Embryonic facial prominence (tissue), 1 donor: ENCODE data around the gene TEC.
"Not testable (repeated sequence)": the region's sequence is repeated elsewhere in the genome, so short reads cannot be mapped to it uniquely, and the experiment has no call there.

Experiments
- DNase-seq: peaks from one replicate; pipeline ENCODE4 v3.0.0-alpha.2; 2016; ENCODE audit errors: extremely low spot score

TEC gene

GRCh38 chr4:48167538-48168263, 101.9 kb downstream of the TEC start:
- no peak for DNase-seq

- DNase-seq: not testable (repeated sequence)
These were observed 105.1 kb downstream of the TEC start for GRCh38 chr4:48164561-48164960.

- no peak for DNase-seq
These were observed 105.9 kb downstream of the TEC start for GRCh38 chr4:48163746-48164145.

GRCh38 chr4:48162162-48162561, 107.5 kb downstream of the TEC start:
- DNase-seq: no peak

GRCh38 chr4:48157271-48157670, 112.4 kb downstream of the TEC start:
- DNase-seq: no peak

GRCh38 chr4:48156423-48156822, 113.2 kb downstream of the TEC start:
- DNase-seq: no peak

- no peak for DNase-seq
These were observed 115.7 kb downstream of the TEC start for GRCh38 chr4:48153791-48154550.

GRCh38 chr4:48152259-48152658, 117.4 kb downstream of the TEC start:
- no peak for DNase-seq

GRCh38 chr4:48149827-48150370, 119.7 kb downstream of the TEC start:
- no peak for DNase-seq

- DNase-seq: no peak
These were observed 122.0 kb downstream of the TEC start for GRCh38 chr4:48147621-48148020.

- DNase-seq: peak; percentile 30
These were observed 128.6 kb downstream of the TEC start for GRCh38 chr4:48141048-48141447.

- DNase-seq: no peak
These were observed 129.9 kb downstream of the TEC start for GRCh38 chr4:48139691-48140090.

- no peak for DNase-seq
These were observed 130.7 kb downstream of the TEC start for GRCh38 chr4:48138936-48139335.

GRCh38 chr4:48138511-48138910, 131.1 kb downstream of the TEC start:
- DNase-seq: no peak

- DNase-seq: no peak
These were observed 131.8 kb downstream of the TEC start for GRCh38 chr4:48137846-48138245.

GRCh38 chr4:48134081-48134480, 135.6 kb downstream of the TEC start, which contains the start of gene TXK:
TSS of gene TXK (minus strand) at chr4:48134250. CDS start at chr4:48134170, 80 bp downstream.
- DNase-seq: no peak

GRCh38 chr4:48133669-48134068, 136.0 kb downstream of the TEC start:
- no peak for DNase-seq

GRCh38 chr4:48131736-48132135, 137.9 kb downstream of the TEC start:
- DNase-seq: no peak

GRCh38 chr4:48130100-48130499, 139.5 kb downstream of the TEC start:
- no peak for DNase-seq

- no peak for DNase-seq
These were observed 140.2 kb downstream of the TEC start for GRCh38 chr4:48129307-48130014.

GRCh38 chr4:48127682-48128404, 141.8 kb downstream of the TEC start:
- peak; percentile 20 for DNase-seq

GRCh38 chr4:48127231-48127630, 142.4 kb downstream of the TEC start:
- no peak for DNase-seq
